Gastrocnemius medialis (tissue), 4 donors: Measurements from ENCODE around the gene RALGAPA1.

ENCODE experiments used
- POLR2A ChIP-seq, 2 donors: fragments of 450-650 bp; IDR thresholded peaks; one replicate each; pipeline ENCODE4 v1.6.1; 2017; ENCODE audit warnings: antibody characterized with exemption in 2 of 2, mild to moderate bottlenecking in 2 of 2, moderate library complexity in 2 of 2
- TF ChIP-seq, protein P1 (sequence below), 5 experiments: fragments of 450-650 bp in 3 of 5; fragments of 200-600 bp in 2 of 5; sonication (generic) in 2 of 5; IDR thresholded peaks in 4 of 5; conservative IDR thresholded peaks in 1 of 5; 1 replicate in 4 of 5; 2 replicates in 1 of 5; pipeline ENCODE4 v1.5.1; 2016 to 2019; ENCODE audit warnings: antibody characterized with exemption in 5 of 5, mild to moderate bottlenecking in 3 of 5, moderate library complexity in 3 of 5

GRCh38 chr14:35695647-35696046 lies 113.4 kb downstream of the RALGAPA1 start:
- TF ChIP-seq, protein P1, sequence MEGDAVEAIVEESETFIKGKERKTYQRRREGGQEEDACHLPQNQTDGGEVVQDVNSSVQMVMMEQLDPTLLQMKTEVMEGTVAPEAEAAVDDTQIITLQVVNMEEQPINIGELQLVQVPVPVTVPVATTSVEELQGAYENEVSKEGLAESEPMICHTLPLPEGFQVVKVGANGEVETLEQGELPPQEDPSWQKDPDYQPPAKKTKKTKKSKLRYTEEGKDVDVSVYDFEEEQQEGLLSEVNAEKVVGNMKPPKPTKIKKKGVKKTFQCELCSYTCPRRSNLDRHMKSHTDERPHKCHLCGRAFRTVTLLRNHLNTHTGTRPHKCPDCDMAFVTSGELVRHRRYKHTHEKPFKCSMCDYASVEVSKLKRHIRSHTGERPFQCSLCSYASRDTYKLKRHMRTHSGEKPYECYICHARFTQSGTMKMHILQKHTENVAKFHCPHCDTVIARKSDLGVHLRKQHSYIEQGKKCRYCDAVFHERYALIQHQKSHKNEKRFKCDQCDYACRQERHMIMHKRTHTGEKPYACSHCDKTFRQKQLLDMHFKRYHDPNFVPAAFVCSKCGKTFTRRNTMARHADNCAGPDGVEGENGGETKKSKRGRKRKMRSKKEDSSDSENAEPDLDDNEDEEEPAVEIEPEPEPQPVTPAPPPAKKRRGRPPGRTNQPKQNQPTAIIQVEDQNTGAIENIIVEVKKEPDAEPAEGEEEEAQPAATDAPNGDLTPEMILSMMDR (IDR thresholded peaks at IDR 0.05 in 4 of 5, conservative IDR thresholded peaks at IDR 0.05 in 1 of 5) = no peak
- no peak for TF ChIP-seq POLR2A (IDR thresholded peaks at IDR 0.05)
